ENCODE measurements around the gene TXNRD1. TPM values are rescaled to one million over a fixed set of nuclear protein-coding genes. Genes with fewer than 3 reads are reported as not detected.

The TXNRD1 gene
- total RNA-seq, 1 donor from 2014 or later = 82.7 TPM

- DNase-seq (ENCODE audit: low spot score) = no peak
- no peak for TF ChIP-seq CTCF (IDR thresholded peaks at IDR 0.05)
- no peaks in the 10 kb centered on the region for H3K27me3 Mint-ChIP-seq (ENCODE audit: low read depth)
- H3K9me3 Mint-ChIP-seq (ENCODE audit: low read depth) = peaks cover 9% of the 10 kb centered on the region
- no peak overlapping the region for H3K4me3 Mint-ChIP-seq (ENCODE audit: unreplicated experiment)
- H3K36me3 Mint-ChIP-seq (ENCODE audit: low read depth) = peaks cover 4% of the 10 kb centered on the region
- H3K4me1 Mint-ChIP-seq (ENCODE audit: low read depth) = peaks cover 9% of the 10 kb centered on the region
- H3K27ac Mint-ChIP-seq (ENCODE audit: unreplicated experiment) = no peak overlapping the region
Measured at GRCh38 chr12:104359216-104359615, 143.6 kb downstream of the TXNRD1 start.

DNA sequence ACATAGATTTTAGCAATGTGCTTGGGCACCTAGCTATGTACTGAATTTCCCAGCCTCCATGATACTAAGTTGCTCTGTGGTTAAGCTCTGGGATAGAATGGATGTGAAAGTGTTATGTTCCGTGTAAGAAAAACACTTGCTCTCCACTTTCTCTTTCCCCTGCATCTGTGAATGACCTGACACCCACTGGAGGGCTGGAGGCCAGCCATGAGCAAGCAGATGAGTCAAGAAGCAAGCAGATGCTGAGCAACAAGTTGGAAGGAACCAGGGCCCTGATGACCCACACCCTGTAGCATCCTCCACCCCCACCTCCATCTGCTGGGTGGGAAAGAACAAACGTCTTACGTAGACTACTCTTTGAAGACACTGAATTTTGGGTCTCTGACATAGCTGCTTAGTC, 144.6 kb downstream of the TXNRD1 start:
- no peaks in the 10 kb centered on the region for H3K27me3 Mint-ChIP-seq (ENCODE audit: low read depth)
- no peak for DNase-seq (ENCODE audit: low spot score)
- peaks cover 9% of the 10 kb centered on the region for H3K9me3 Mint-ChIP-seq (ENCODE audit: low read depth)
- H3K4me1 Mint-ChIP-seq (ENCODE audit: low read depth) = peaks cover 9% of the 10 kb centered on the region
- no peak overlapping the region for H3K4me3 Mint-ChIP-seq (ENCODE audit: unreplicated experiment)
- H3K27ac Mint-ChIP-seq (ENCODE audit: unreplicated experiment) = no peak overlapping the region
- H3K36me3 Mint-ChIP-seq (ENCODE audit: low read depth) = no peaks in the 10 kb centered on the region
- TF ChIP-seq CTCF (IDR thresholded peaks at IDR 0.05) = no peak

DNA sequence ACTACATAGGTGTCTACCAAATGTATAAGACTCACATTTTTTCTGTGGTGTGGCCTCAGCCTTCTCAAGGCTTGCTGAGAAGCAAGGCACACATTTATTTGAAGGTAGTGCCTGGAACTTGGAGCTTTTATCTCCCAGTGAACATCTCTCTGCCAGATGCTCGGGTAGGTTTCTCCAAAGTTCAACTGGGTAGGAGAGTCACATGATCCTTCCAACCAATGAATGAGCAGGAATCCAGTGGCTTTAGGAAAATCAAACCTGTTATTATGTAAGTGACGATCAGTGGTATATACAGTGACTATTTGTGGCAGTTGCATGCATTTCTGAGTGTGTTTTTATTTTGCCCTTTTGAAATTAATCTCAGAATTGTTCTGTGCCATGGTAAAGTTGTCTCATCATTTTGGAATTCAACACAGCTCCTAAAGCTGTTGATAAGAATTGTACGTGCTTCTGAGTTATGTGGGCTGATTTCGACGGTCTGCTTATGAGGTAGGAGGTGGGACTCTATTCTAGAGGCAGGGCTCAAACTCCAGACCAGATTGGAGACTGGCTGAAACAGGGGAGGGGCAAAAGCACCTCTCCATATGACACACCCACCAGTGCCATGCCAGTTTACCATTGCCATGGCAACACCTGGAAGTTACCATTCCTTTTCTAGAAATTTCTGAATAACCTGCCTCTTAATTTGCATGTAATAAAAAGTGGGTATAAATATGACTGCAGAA, 145.6 kb downstream of the TXNRD1 start:
- TF ChIP-seq CTCF (IDR thresholded peaks at IDR 0.05) = no peak
- Mint-ChIP-seq H3K36me3 (ENCODE audit: low read depth) (no peaks in the 10 kb centered on the region), H3K4me3 (ENCODE audit: unreplicated experiment) (no peak overlapping the region), H3K4me1 (ENCODE audit: low read depth) (peaks cover 9% of the 10 kb centered on the region), H3K27me3 (ENCODE audit: low read depth) (no peaks in the 10 kb centered on the region), H3K9me3 (ENCODE audit: low read depth) (peaks cover 9% of the 10 kb centered on the region), H3K27ac (ENCODE audit: unreplicated experiment) (no peak overlapping the region)
- DNase-seq (ENCODE audit: low spot score) = no peak

DNA sequence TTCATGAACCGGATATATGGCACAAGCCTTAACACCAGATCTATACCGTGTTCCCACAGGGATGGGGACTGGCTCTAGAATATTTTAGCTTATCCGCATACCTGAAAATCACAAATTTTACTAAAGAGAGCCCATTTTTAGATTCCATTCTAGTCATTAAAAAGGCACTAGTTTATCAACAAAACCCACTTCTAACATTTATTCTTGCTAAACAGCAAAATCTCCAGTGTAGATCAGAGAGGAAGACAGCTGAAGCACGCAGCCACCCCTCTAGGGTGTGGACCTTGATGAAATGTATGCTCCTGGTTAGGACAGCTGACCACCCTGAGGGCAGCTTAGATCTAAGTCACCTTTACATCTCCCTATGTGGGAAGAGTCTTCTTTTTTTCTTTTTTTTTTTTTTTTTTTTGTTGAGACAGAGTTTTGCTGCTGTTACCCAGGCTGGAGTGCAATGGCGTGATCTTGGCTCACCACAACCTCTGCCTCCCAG, 150.4 kb downstream of the TXNRD1 start:
- no peak for TF ChIP-seq CTCF (IDR thresholded peaks at IDR 0.05)
- no peak overlapping the region for H3K4me3 Mint-ChIP-seq (ENCODE audit: unreplicated experiment)
- H3K27me3 Mint-ChIP-seq (ENCODE audit: low read depth) = no peaks in the 10 kb centered on the region
- H3K9me3 Mint-ChIP-seq (ENCODE audit: low read depth) = peaks cover 9% of the 10 kb centered on the region
- H3K36me3 Mint-ChIP-seq (ENCODE audit: low read depth) = peaks cover 6% of the 10 kb centered on the region
- peaks cover 11% of the 10 kb centered on the region for H3K4me1 Mint-ChIP-seq (ENCODE audit: low read depth)
- no peak overlapping the region for H3K27ac Mint-ChIP-seq (ENCODE audit: unreplicated experiment)
- DNase-seq (ENCODE audit: low spot score) = no peak

- Mint-ChIP-seq H3K27me3 (ENCODE audit: low read depth) (no peaks in the 10 kb centered on the region), H3K9me3 (ENCODE audit: low read depth) (peaks cover 9% of the 10 kb centered on the region), H3K4me3 (ENCODE audit: unreplicated experiment) (no peak overlapping the region), H3K36me3 (ENCODE audit: low read depth) (peaks cover 7% of the 10 kb centered on the region), H3K4me1 (ENCODE audit: low read depth) (peaks cover 17% of the 10 kb centered on the region), H3K27ac (ENCODE audit: unreplicated experiment) (no peak overlapping the region)
- TF ChIP-seq CTCF (IDR thresholded peaks at IDR 0.05) = no peak
- DNase-seq (ENCODE audit: low spot score) = no peak
Measured at GRCh38 chr12:104369708-104370107, 154.1 kb downstream of the TXNRD1 start.
